Esophagus muscularis mucosa (tissue), 4 donors: ENCODE measurements around the gene ZFP91. TPM values are rescaled to one million over a fixed set of nuclear protein-coding genes. Genes with fewer than 3 reads are reported as not detected.
A peak's percentile ranks its signal among the peaks of the same experiment; 100 is the strongest.

Source experiments
- DNase-seq: peaks from one replicate; pipeline ENCODE4 v3.0.0-alpha.2; 2017; ENCODE audit errors: extremely low spot score
- H3K27ac ChIP-seq, 4 donors: fragments of 200-600 bp; sonication (generic); replicated peaks in 1 of 4; 1 replicate in 3 of 4; 2 replicates in 1 of 4; pipeline ENCODE4 v1.5.1; 2016 to 2019; ENCODE audit warnings: mild to moderate bottlenecking in 1 of 4
- H3K27me3 ChIP-seq, 4 donors: fragments of 200-600 bp; sonication (generic); one replicate each; pipeline versions ENCODE4 v1.5.1 to v1.6.0; 2016 to 2019
- H3K36me3 ChIP-seq, 4 donors: fragments of 200-600 bp; sonication (generic); one replicate each; pipeline ENCODE4 v1.5.1; 2016 to 2019
- H3K4me1 ChIP-seq, 4 donors: fragments of 200-600 bp; sonication (generic); one replicate each; pipeline ENCODE4 v1.5.1; 2016 to 2019
- H3K4me3 ChIP-seq, 4 donors: fragments of 200-600 bp; sonication (generic); 1 replicate in 2 of 4; 2 replicates in 2 of 4; pipeline ENCODE4 v1.5.1; 2016 to 2019; ENCODE audit warnings: mild to moderate bottlenecking in 4 of 4, moderate library complexity in 1 of 4
- H3K9me3 ChIP-seq, 4 donors: fragments of 200-600 bp; sonication (generic); 1 replicate in 3 of 4; 2 replicates in 1 of 4; pipeline ENCODE4 v1.5.1; 2016 to 2019
- EP300 ChIP-seq: sonication (generic); formaldehyde crosslinking; IDR thresholded peaks from one replicate; pipeline ENCODE4 v1.6.1; 2017; ENCODE audit warnings: antibody characterized with exemption
- POLR2A ChIP-seq: fragments of 450-650 bp; IDR thresholded peaks from one replicate; pipeline ENCODE4 v1.6.1; 2017; ENCODE audit warnings: antibody characterized with exemption, moderate library complexity, mild to moderate bottlenecking, low read depth
- POLR2AphosphoS5 ChIP-seq, 2 donors: sonication (generic); formaldehyde crosslinking; IDR thresholded peaks; one replicate each; pipeline ENCODE4 v1.6.1; 2017; ENCODE audit warnings: antibody characterized with exemption in 2 of 2
- WGBS: methylation state at CpG from one replicate; pipeline ENCODE4 v1.1.5; 2018; 5-methylcytosine and 5-hydroxymethylcytosine counted together
- intact Hi-C: fragments of 100-400 bp; cut with DNase I; formaldehyde crosslinking; loops from one replicate; pipeline ENCODE4 v1.15.1; 2023
- total RNA-seq, 4 donors: library from RNA; depleted of rRNA; stranded (reverse); fragments of >200 nt; gene quantifications; one replicate each; pipeline versions ENCODE4 v1.1.0 to v1.2.1, GENCODE V29; 2016
- TF ChIP-seq, protein P1 (sequence below), 3 experiments: fragments of 200-600 bp in 2 of 3; fragments of 450-650 bp in 1 of 3; sonication (generic) in 2 of 3; IDR thresholded peaks; one replicate each; pipeline ENCODE4 v1.5.1; 2017 to 2019; ENCODE audit warnings: antibody characterized with exemption in 3 of 3, mild to moderate bottlenecking in 2 of 3, moderate library complexity in 1 of 3

ZFP91 gene
- total RNA-seq, 4 donors from 2014 or later, result 71.1 to 90.2 (median 77.7) TPM

DNA sequence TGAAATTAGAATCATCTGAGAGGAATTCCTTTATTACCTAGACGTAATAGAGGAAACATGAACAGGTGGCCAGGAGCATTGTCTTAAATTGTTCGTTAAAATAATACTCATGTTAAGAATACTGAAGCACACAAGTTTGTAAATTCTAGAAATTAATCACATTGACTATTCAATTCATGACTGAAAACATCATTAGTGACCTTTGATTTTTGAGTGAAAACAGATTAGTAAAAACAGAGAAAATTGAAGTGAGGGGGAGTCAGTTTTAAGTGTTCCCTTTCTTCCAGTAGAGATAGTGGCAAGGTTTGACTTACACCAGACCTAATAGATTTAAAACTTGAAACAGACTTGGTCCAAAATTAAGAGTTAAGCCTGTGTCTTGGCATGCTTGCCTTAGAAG, 1.4 kb downstream of the ZFP91 start:
- H3K36me3 ChIP-seq, result peaks cover 0 to 3% (median 0%) of the 10 kb centered on the region in 4 donors
- peak overlapping the region; percentile 99 to 100 (median 100) for H3K27ac ChIP-seq
- peaks cover 51 to 73% (median 72%) of the 10 kb centered on the region in 4 donors for H3K4me1 ChIP-seq
- 9% methylated on average over 2 of the region's 2 CpGs for WGBS
- no peaks in the 10 kb centered on the region for H3K9me3 ChIP-seq
- intact Hi-C loops, result loop anchor here (5.0 to 10.0 kb wide), 2 partner anchors 42 to 916 kb away; partner anchors contain the start of genes CNTF and ZDHHC5
- no peaks in the 10 kb centered on the region for H3K27me3 ChIP-seq
- H3K4me3 ChIP-seq, result peak overlapping the region; percentile 85 to 98 (median 95)
- TF ChIP-seq, protein P1, sequence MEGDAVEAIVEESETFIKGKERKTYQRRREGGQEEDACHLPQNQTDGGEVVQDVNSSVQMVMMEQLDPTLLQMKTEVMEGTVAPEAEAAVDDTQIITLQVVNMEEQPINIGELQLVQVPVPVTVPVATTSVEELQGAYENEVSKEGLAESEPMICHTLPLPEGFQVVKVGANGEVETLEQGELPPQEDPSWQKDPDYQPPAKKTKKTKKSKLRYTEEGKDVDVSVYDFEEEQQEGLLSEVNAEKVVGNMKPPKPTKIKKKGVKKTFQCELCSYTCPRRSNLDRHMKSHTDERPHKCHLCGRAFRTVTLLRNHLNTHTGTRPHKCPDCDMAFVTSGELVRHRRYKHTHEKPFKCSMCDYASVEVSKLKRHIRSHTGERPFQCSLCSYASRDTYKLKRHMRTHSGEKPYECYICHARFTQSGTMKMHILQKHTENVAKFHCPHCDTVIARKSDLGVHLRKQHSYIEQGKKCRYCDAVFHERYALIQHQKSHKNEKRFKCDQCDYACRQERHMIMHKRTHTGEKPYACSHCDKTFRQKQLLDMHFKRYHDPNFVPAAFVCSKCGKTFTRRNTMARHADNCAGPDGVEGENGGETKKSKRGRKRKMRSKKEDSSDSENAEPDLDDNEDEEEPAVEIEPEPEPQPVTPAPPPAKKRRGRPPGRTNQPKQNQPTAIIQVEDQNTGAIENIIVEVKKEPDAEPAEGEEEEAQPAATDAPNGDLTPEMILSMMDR (IDR thresholded peaks at IDR 0.05), result no peak
- TF ChIP-seq EP300, result no peak
- TF ChIP-seq POLR2A, result no peak
- TF ChIP-seq POLR2AphosphoS5 (IDR thresholded peaks at IDR 0.05), result no peak
- DNase-seq, result no peak

DNA sequence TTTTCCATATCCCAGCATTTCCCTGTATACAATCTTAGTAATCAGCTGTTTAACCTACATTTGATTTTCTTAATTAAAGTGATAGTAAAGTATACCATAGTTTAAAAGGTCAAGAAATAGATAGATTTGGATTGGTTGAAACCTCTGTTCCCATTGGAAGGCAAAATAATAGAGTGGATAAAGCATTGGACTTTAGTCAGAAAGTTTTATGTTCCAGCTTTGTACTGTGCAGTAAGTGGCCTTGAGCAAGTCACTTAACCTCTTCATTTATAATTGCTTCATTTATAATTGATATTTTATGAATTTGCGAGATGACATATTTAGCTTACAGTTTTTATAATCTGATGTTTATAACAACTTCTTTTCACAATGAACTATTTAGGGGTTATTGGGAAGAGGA, 3.6 kb downstream of the ZFP91 start:
- Histone ChIP-seq H3K36me3 (peaks cover 0 to 7% (median 3%) of the 10 kb centered on the region in 4 donors), H3K27ac (peak overlapping the region in 1 of 4 donors; percentile 99), H3K27me3 (no peaks in the 10 kb centered on the region), H3K4me3 (no peak overlapping the region), H3K4me1 (peaks cover 38 to 73% (median 72%) of the 10 kb centered on the region in 4 donors), H3K9me3 (no peaks in the 10 kb centered on the region)
- intact Hi-C loops, result loop anchor here (5.0 to 10.0 kb wide), 2 partner anchors 40 to 918 kb away; partner anchors contain the start of genes CNTF and ZDHHC5
- TF ChIP-seq POLR2A (no peak), POLR2AphosphoS5 (IDR thresholded peaks at IDR 0.05) (no peak), EP300 (no peak)
- TF ChIP-seq, protein P1 (IDR thresholded peaks at IDR 0.05), result no peak
- WGBS, result 88% methylated on average over 1 of the region's 1 CpG
- no peak for DNase-seq

DNA sequence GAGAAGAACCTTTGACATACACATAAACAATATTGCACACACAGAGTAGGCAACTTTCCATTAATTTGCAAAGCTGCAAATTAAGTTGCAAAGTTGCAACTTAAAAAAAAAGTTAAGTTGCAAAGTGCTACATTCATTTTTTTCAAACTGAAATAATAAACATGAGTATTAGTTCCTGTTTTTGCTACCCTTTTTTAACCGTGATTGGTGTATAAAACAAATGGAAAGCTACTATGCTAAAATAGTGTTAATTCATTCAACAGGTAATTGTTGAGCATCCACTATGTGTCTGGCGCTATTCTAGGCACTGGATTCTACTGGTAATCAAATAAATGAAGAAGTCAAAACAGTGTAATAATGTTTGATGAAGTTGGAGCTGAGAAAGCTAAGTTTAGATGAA, 8.1 kb downstream of the ZFP91 start:
- Histone ChIP-seq H3K36me3 (peaks cover 0 to 7% (median 3%) of the 10 kb centered on the region in 4 donors), H3K27ac (no peak overlapping the region), H3K4me1 (peaks cover 20 to 62% (median 60%) of the 10 kb centered on the region in 4 donors), H3K4me3 (no peak overlapping the region), H3K9me3 (no peaks in the 10 kb centered on the region), H3K27me3 (no peaks in the 10 kb centered on the region)
- no peak for DNase-seq
- intact Hi-C loops, result loop anchor here (10.0 kb wide), 1 partner anchor 922 kb away; the partner anchor contains the start of gene ZDHHC5
- WGBS, result 90% methylated on average over 2 of the region's 2 CpGs
- TF ChIP-seq, protein P1 (IDR thresholded peaks at IDR 0.05), result no peak
- no peak for TF ChIP-seq POLR2AphosphoS5 (IDR thresholded peaks at IDR 0.05)
- no peak for TF ChIP-seq EP300
- no peak for TF ChIP-seq POLR2A

GRCh38 chr11:58591659-58592058, 12.8 kb downstream of the ZFP91 start:
- Histone ChIP-seq H3K4me3 (no peak overlapping the region), H3K27me3 (no peaks in the 10 kb centered on the region), H3K27ac (no peak overlapping the region), H3K4me1 (peaks cover 19 to 40% (median 37%) of the 10 kb centered on the region in 4 donors), H3K9me3 (no peaks in the 10 kb centered on the region), H3K36me3 (peaks cover 0 to 12% (median 0%) of the 10 kb centered on the region in 4 donors)
- WGBS, result 99% methylated on average over 3 of the region's 3 CpGs
- no peak for TF ChIP-seq EP300
- TF ChIP-seq POLR2AphosphoS5 (IDR thresholded peaks at IDR 0.05), result no peak
- TF ChIP-seq, protein P1 (IDR thresholded peaks at IDR 0.05), result no peak
- no peak for TF ChIP-seq POLR2A
- no peak for DNase-seq
- intact Hi-C loops, result no loop called here
